Omental fat pad (tissue), 4 donors: ENCODE results near the gene TBC1D5. TPM values are rescaled to one million over a fixed set of nuclear protein-coding genes. Genes with fewer than 3 reads are reported as not detected.
A peak's percentile ranks its signal among the peaks of the same experiment; 100 is the strongest.

Experiments
- ATAC-seq: fragments of 150-250 bp; one replicate; pipeline ENCODE4 v1.9.1; 2016; ENCODE audit warnings: mild to moderate bottlenecking, moderate library complexity; ENCODE audit not compliant: low FRiP score
- DNase-seq: peaks from one replicate; pipeline ENCODE4 v3.0.0-alpha.2; 2019; ENCODE audit warnings: low spot score
- total RNA-seq, 4 donors: library from RNA; depleted of rRNA; stranded (reverse); fragments of >200 nt; gene quantifications; one replicate each; pipeline ENCODE4 v1.1.0, GENCODE V29; 2016
- TF ChIP-seq, protein P1 (sequence below), 3 donors: fragments of 450-650 bp; IDR thresholded peaks; one replicate each; pipeline ENCODE4 v1.5.1; 2016 to 2017; ENCODE audit warnings: antibody characterized with exemption in 3 of 3, mild to moderate bottlenecking in 3 of 3, moderate library complexity in 2 of 3

TBC1D5 gene
- total RNA-seq, 4 donors from 2014 or later = 56.8 to 92.5 (median 74.8) TPM

DNA sequence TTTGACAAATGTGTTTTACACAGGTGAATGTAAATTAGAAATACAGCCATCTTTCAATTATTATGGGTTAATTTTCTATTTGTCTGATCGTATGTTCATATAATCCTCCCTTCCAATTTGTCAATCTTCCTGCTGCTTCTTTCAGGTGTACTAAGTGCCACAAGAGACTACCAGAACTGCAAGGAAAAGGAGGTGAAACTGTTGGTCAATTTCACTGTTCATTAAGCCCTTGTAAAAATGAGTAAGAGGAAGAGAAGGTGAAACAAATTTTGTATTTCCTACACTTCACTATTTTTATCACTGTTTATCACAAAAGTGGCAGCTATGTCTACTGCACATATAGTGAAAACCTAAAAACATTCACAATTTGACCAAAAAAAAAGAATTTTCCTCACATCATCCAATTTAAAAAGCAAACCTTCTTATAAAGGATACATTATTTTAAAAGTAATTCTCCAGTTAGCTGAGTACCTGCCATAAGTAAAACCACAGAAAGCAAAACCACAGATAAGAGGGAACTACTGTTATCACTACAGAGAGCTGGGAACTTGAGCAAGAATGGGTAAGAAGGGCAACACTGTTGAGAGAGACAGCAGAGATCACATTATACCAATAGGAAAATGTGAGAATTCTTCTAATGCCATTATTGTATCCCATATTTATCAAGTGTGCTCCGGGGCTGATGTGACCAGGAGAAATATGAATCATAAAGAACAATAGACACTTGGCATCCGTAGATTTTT, 163.0 kb downstream of the TBC1D5 start:
- TF ChIP-seq, protein P1, sequence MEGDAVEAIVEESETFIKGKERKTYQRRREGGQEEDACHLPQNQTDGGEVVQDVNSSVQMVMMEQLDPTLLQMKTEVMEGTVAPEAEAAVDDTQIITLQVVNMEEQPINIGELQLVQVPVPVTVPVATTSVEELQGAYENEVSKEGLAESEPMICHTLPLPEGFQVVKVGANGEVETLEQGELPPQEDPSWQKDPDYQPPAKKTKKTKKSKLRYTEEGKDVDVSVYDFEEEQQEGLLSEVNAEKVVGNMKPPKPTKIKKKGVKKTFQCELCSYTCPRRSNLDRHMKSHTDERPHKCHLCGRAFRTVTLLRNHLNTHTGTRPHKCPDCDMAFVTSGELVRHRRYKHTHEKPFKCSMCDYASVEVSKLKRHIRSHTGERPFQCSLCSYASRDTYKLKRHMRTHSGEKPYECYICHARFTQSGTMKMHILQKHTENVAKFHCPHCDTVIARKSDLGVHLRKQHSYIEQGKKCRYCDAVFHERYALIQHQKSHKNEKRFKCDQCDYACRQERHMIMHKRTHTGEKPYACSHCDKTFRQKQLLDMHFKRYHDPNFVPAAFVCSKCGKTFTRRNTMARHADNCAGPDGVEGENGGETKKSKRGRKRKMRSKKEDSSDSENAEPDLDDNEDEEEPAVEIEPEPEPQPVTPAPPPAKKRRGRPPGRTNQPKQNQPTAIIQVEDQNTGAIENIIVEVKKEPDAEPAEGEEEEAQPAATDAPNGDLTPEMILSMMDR (IDR thresholded peaks at IDR 0.05) = no peak
- ATAC-seq = no peak
- DNase-seq = no peak

DNA sequence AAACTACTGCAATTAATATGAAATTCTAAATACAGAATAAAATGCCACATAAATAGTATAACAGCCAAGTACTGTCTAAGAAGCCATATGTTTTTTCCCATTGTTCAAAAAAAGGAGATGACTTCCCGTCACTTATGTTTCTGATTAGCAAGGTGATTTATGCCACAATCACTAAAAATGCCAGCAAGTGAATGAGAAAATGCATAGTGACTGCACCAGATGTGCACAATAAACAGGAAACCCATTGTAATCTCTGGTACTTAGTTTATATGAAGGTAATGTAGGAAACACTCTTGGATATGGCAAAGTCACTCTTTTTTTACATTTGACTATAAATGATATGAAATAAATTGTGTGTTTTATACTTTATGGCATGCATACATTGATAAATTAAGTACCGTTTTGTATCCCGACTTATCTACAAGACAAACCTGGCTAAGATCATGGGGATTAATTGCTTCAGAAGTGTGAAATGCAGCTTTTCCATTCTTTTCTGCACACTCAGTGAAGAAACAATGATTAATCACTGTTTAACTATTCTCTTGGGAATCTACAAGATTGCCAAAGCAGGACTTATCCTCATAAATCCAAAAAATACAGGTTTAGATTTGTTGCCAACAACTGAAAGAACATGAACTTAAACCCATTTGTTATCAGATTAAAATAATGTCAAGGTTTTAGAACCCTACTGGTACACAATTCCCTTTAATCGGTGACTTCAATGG, 164.5 kb downstream of the TBC1D5 start:
- ATAC-seq (peak; percentile 72), DNase-seq (no peak)
- TF ChIP-seq, protein P1 (IDR thresholded peaks at IDR 0.05) = no peak

GRCh38 chr3:17573396-17573795, 169.0 kb downstream of the TBC1D5 start:
- ATAC-seq (no peak), DNase-seq (no peak)
- TF ChIP-seq, protein P1 (IDR thresholded peaks at IDR 0.05) = no peak

- TF ChIP-seq, protein P1 (IDR thresholded peaks at IDR 0.05) = no peak
- DNase-seq (no peak), ATAC-seq (no peak)
These were observed 170.7 kb downstream of the TBC1D5 start for GRCh38 chr3:17571686-17572085.

DNA sequence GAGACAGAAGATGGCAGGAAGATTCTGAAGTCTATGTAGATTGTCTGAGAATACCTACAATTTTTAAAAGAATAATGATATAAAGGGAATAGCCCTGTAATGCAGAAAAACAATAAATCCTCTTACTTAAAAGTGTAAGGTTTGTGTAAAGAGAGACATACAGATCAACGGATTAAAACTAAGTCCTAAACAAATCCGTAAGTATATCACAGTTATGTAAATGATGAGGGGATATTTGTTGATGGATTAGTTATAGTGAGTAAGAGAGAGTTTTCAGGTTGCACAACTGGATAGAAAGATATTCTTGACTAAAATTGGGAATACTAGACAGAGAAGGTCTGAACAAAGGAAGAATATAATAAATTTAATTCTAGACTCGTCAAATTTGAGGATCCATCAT, 179.6 kb downstream of the TBC1D5 start:
- TF ChIP-seq, protein P1 (IDR thresholded peaks at IDR 0.05) = no peak
- ATAC-seq (no peak), DNase-seq (no peak)

GRCh38 chr3:17558565-17558964, 183.9 kb downstream of the TBC1D5 start:
- no peak for DNase-seq
- TF ChIP-seq, protein P1 (IDR thresholded peaks at IDR 0.05) = no peak
- no peak for ATAC-seq
